HG03097 (cell line): ENCODE results near the gene FHIT.
"Not testable (repeated sequence)": the region's sequence is repeated elsewhere in the genome, so short reads cannot be mapped to it uniquely, and the experiment has no call there.

ENCODE experiments used
- ATAC-seq: cut with Tn5 transposase; IDR thresholded peaks from one replicate; pipeline ENCODE4 v1.9.1; 2021; ENCODE audit not compliant: unreplicated experiment, low FRiP score

Gene FHIT

GRCh38 chr3:60549863-60550262 lies 701.4 kb downstream of the FHIT start:
- ATAC-seq = no peak

GRCh38 chr3:60542995-60543394 lies 708.3 kb downstream of the FHIT start:
- no peak for ATAC-seq

GRCh38 chr3:60539394-60539793 lies 711.9 kb downstream of the FHIT start:
- not testable (repeated sequence) for ATAC-seq

- ATAC-seq = peak; percentile 82
Measured at GRCh38 chr3:60536420-60536819, 714.8 kb downstream of the FHIT start.

GRCh38 chr3:60531759-60532158 lies 719.5 kb downstream of the FHIT start:
- ATAC-seq = no peak

- peak; percentile 82 for ATAC-seq
Measured at GRCh38 chr3:60528651-60529050, 722.6 kb downstream of the FHIT start.

- no peak for ATAC-seq
Measured at GRCh38 chr3:60523536-60523935, 727.7 kb downstream of the FHIT start.

- no peak for ATAC-seq
Measured at GRCh38 chr3:60517134-60517533, 734.1 kb downstream of the FHIT start.

- ATAC-seq = no peak
Measured at GRCh38 chr3:60514866-60515265, 736.4 kb downstream of the FHIT start.

- no peak for ATAC-seq
Measured at GRCh38 chr3:60514085-60514649, 737.1 kb downstream of the FHIT start.

GRCh38 chr3:60513241-60513640 lies 738.0 kb downstream of the FHIT start:
- ATAC-seq = no peak

GRCh38 chr3:60512506-60512905 lies 738.7 kb downstream of the FHIT start:
- ATAC-seq = no peak

- ATAC-seq = no peak
Measured at GRCh38 chr3:60509471-60509870, 741.8 kb downstream of the FHIT start.

- no peak for ATAC-seq
Measured at GRCh38 chr3:60504827-60505457, 746.3 kb downstream of the FHIT start.

GRCh38 chr3:60501314-60501713 lies 749.9 kb downstream of the FHIT start:
- no peak for ATAC-seq

- no peak for ATAC-seq
Measured at GRCh38 chr3:60497902-60498301, 753.4 kb downstream of the FHIT start.

GRCh38 chr3:60490992-60491391 lies 760.3 kb downstream of the FHIT start:
- ATAC-seq = no peak

GRCh38 chr3:60475096-60475495 lies 776.2 kb downstream of the FHIT start:
- ATAC-seq = no peak

- no peak for ATAC-seq
Measured at GRCh38 chr3:60469481-60469880, 781.8 kb downstream of the FHIT start.

- no peak for ATAC-seq
Measured at GRCh38 chr3:60463685-60464084, 787.6 kb downstream of the FHIT start.

- no peak for ATAC-seq
Measured at GRCh38 chr3:60461267-60461666, 790.0 kb downstream of the FHIT start.

GRCh38 chr3:60456180-60456579 lies 795.1 kb downstream of the FHIT start:
- no peak for ATAC-seq

- ATAC-seq = no peak
Measured at GRCh38 chr3:60453326-60453725, 797.9 kb downstream of the FHIT start.
